NCI-H460 (cell line): Measurements from ENCODE around the gene DGKQ. TPM values are rescaled to one million over a fixed set of nuclear protein-coding genes. Genes with fewer than 3 reads are reported as not detected.

Source experiments
- DNase-seq: peaks from one replicate; pipeline ENCODE4 v3.0.0-alpha.2; 2016; ENCODE audit warnings: low read depth; ENCODE audit errors: extremely low read depth
- total RNA-seq: library from RNA; depleted of rRNA; stranded (reverse); fragments of >200 nt; shearing (Covaris generic); gene quantifications from 2 replicates; pipeline ENCODE4 v1.2.3, GENCODE V29; 2014

Gene DGKQ
- total RNA-seq, 1 experiment from 2014 or later: 7.9 TPM

DNA sequence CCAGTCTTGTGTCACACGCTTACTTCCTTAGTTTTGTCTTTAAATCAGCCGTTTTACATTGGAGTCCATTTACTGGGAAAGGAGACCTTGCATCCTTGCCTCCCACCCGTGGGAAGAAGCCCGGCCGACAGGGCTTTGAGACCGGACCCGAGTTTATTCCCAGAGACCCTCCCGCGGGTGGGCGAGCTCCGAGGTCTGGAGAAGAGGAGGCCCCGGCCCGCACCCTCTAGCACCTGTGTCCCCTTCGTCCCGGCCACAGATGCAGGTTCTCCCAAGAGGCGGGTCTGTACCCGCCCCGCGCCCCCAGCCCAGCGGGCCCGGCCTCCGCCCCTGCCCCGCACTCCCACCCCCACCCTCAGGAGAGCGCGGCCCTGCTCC, 23.6 kb upstream of the DGKQ start:
- no peak for DNase-seq

DNA sequence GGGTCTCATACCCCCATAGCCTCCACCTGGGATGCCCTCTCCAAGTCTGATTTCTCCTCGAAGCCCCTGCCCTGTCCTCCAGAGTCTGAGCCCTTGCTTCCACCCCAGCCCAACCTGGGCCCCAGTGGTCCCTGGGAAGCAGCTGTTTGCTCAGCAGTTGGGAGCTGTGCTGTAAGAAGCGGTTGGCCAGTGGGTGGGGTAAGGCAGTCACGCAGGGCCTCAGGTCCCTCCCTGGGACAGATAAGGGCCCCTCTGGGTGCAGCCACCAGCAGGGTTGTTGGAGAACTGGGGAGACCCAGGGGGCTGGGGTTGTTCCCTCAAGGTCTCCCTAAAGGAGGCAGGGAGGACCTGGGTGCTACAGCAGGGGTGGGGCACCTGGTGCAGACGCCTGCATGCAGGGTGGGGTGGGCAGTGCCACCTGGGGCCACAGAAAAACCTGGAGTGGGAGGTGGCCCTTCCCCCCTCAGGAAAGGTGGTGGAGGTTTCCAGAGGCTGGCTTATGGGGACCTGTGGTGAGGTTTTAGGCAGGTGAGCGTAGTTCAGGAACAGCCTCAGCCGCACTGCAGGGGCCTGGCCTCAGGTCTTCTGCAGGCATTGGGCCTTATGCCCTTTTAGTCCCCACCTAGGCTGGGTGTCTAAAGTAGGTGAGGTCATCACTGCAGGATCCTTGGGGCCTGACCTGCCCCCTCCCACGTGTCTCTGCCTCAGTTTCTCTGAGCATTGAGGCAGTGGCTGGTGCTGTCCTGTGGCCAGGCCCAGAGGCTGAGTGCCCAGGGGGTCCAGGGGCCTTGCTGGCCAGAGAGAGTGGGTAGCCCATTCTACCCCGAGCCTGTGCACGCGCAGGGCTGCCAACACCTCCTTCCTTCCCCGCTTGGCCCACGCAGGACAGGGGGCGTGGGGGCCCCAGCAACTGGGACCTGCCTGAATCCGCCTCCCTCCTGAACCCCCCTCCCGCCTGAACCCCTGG, 22.9 kb upstream of the DGKQ start:
- DNase-seq: no peak

GRCh38 chr4:995311-996026, 22.1 kb upstream of the DGKQ start:
- DNase-seq: no peak

DNA sequence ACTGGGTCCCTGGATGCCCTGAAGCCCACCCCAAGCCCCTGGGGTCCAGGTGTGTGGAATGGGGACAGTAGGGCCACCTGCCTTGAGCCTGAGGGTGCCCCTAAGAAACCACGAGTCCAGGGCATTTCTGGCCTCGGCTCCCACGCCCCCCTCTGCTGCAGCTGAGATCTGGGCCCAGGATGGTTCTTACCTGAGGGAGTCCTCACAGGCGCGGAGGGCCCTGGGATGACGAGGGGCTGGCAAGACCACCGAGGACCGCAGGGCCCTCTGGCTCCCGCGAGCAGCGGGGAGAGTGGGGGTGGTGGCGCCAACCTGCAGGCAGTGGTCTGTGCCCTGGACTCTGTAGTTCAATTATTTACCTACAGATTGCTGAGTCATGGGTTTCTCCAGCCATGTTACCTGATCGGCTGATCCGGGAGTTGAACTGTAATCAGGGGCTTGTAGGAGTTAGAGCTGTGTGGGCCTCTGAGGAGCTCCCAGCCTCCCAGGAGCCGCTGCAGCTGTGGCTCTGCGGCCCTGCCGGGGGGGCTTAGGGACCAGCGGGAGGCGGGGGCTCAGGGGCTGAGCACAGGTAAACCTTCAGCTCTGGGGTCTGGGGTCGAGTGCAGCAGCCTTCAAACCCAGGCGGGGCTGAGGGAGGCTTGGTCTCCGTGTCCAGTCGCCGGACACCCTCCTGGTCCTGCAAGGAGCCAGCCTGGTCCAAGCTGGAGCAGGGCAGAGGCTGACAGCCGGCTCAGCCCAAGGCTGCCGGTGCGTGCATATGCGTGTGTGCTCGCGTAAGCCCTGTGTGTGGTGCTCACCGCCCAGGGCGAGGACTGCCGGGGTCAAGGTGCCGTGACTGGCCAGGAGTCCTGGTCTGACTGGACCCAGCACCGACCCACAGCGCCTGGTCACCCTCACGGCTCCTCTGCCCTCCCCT, 20.0 kb upstream of the DGKQ start, which contains the start of gene SLC26A1:
Gene SLC26A1, minus strand, starts transcription at position 294 of the 919 bp plus-strand sequence. CDS start 1,701 bp downstream, outside the sequence.
- DNase-seq: no peak

DNA sequence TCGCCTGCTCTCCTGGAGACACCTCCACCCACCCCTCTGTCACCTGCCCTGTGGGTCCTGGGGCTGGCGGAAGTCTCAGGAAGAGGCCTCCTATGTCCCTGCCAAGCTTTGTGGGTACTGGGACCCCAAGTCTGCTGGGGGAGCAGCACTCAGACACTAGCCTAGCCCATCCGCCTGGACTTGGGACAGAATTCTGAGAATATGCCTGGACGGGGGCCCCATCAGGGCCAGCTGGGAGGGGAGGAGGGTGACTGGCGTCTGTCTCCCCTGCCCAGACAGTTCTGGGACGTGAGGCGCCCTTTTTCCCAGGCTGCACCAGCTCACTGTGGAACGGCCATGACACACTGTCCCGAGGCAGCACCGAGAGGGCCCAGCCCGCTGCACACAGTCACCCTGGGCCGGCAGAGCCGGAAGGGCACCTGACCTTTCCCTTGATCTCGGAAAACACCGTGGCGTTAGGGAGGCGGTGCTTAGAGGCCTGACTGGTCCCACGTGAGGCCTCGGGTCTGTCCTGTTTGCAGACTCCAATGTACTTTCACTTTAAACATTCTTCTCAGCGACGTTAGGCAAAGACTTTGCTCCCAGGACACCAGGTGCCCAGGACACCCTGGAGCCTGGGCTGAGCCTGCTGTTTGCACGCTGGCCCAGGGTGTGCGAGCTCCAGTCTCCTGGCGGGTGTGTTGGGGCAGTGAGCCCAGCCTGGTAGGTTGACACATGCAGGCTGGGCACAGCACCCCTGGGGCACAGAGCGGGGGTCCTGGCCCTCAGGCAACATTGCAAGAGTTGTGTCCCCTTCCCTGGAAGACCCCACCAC, 19.1 kb upstream of the DGKQ start:
- peak; percentile 45 for DNase-seq

GRCh38 chr4:991451-992296, 18.3 kb upstream of the DGKQ start:
- no peak for DNase-seq

DNA sequence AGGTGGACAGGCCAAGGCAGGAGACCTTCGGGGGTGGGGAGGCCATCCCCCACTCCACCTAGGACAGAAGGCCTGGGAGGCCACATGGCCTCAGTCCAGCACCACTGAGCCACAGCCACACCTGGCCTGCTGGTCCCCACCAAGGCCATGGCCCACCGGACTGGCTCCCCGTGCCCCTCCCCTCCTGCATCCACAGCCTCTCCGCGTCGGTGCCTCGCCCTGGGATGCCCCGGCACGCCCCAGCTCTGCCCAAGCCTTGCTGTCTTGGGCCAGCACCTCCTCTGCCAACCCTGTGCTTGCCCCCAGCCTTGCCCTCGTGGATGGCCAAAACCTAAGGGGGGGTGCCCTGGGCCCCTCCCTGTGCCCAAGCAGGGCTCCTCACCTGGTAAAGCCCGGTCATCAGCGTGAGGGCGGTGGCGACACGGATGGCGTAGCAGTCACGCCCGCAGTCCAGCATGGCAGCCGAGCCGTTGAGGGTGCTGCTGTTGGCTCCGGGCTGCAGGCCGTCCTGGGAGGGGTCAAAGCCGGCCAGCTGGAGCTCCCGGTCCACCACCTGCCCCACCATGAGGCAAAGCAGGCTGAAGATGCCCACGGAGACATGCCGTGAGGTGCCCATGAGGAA, 17.5 kb upstream of the DGKQ start:
- no peak for DNase-seq

- no peak for DNase-seq
These were observed 16.5 kb upstream of the DGKQ start for GRCh38 chr4:989722-990471.

GRCh38 chr4:988726-989721, 15.7 kb upstream of the DGKQ start:
- no peak for DNase-seq

- no peak for DNase-seq
These were observed 14.5 kb upstream of the DGKQ start for GRCh38 chr4:987624-988513.

DNA sequence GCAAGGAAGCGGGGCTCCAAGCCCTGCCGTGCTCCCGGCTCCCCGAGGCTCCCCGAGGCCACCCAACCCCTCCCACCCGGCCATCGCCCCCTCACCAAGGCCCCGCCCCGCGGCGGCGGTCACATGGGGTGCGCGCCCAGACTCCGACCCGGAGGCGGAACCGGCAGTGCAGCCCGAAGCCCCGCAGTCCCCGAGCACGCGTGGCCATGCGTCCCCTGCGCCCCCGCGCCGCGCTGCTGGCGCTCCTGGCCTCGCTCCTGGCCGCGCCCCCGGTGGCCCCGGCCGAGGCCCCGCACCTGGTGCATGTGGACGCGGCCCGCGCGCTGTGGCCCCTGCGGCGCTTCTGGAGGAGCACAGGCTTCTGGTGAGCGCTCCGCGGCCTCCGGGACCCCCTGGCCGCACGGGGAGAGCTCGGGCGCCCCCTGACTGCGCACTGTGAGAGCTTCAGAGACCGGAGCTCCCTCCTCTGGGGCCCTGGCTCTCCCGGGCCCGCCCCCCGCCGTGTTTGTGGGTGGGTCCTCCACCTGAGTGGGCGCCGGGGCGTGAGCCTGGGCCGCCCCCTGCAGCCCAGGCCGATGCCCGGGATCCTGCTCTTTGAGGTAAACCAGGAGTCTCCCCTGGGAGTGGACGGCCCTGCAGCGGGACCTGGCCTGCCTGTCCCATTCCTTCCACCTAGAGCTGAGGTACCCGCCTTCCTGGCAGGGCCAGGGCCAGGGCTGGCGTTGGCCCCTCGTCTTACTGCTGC, 13.7 kb upstream of the DGKQ start, which contains the start of gene IDUA:
Gene IDUA, plus strand, starts transcription at position 166 of the 745 bp plus-strand sequence. Its CDS starts 41 bp downstream, at position 207.
- no peak for DNase-seq

DNA sequence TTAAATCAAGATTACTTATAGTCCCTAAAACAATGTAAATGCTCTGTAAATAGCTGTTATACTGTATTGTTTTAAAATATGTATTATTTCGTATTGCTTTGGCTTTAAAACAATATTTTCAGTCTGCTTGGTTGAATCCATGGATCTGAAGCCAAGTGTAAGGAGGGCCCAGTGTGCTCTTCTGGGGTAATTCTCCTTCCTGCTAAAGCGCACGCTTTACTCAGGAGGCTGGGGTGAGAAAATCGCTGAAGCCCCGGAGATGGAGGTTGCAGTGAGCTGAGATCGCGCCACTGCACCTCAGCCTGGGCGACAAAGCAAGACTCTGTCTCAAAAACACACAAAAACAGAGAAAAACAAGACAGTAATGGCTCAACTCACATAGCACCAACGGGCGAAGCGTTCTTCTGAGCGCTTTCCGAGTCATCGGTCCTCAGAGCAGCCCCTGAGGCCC, 13.1 kb upstream of the DGKQ start:
- DNase-seq: no peak

GRCh38 chr4:985123-985830, 11.9 kb upstream of the DGKQ start:
- DNase-seq: peak; percentile 46
